Measurements from ENCODE around the gene FBXO46. TPM values are rescaled to one million over a fixed set of nuclear protein-coding genes. Genes with fewer than 3 reads are reported as not detected.

Gene FBXO46
- total RNA-seq, 5 donors from 2014 or later (not counting 1 experiment from before 2014, with no cell fraction given) = 27.9 to 48.3 (median 38.0) TPM

GRCh38 chr19:45767410-45767880, 36.7 kb upstream of the FBXO46 start:
- no peak overlapping the region for H3K27ac ChIP-seq (ENCODE audit: low read length)
- no peak for ATAC-seq (replicated peaks in 1 of 4)

GRCh38 chr19:45766869-45767346, 36.2 kb upstream of the FBXO46 start:
- Mint-ChIP-seq H3K9me3 (no peaks in the 10 kb centered on the region), H3K4me1 (peaks cover 9 to 16% (median 11%) of the 10 kb centered on the region in 3 donors), H3K27me3 (peaks cover 8 to 22% of the 10 kb centered on the region in 2 donors), H3K27ac (no peak overlapping the region), H3K36me3 (no peaks in the 10 kb centered on the region), H3K4me3 (peak overlapping the region; percentile 43 to 90 (median 44))
- Histone ChIP-seq H3K27me3 (replicated peaks in 1 of 2; ENCODE audit: control insufficient read depth in 2 of 2, extremely low read depth in 1 of 2, insufficient read depth in 2 of 2, low read length in 1 of 2) (peaks cover 0 to 69% of the 10 kb centered on the region in 2 experiments), H3K9me3 (no peaks in the 10 kb centered on the region), H3K27ac (ENCODE audit: low read length) (no peak overlapping the region), H3K4me3 (ENCODE audit: control insufficient read depth in 1 of 2, extremely low read depth in 1 of 2, low read length in 1 of 2) (no peak overlapping the region), H3K36me3 (ENCODE audit: control insufficient read depth in 2 of 2, extremely low read depth in 1 of 2, insufficient read depth in 1 of 2, low read length in 1 of 2) (no peaks in the 10 kb centered on the region), H3K4me1 (ENCODE audit: control insufficient read depth in 1 of 2, extremely low read depth in 1 of 2, insufficient read depth in 2 of 2, low read length in 2 of 2) (peaks cover 2 to 35% of the 10 kb centered on the region in 2 experiments)
- DNase-seq (no peak), ATAC-seq (replicated peaks in 1 of 4) (no peak)
- ChIA-PET POLR2A (no interaction called here), CTCF (interaction anchor here in 1 of 2 donors (0.6 kb wide), 1 partner anchor 15 kb away, joined by 3 read pairs; no protein-coding TSS in a partner anchor)
- WGBS (ENCODE audit: insufficient coverage) = 92% methylated on average over 24 of the region's 24 CpGs

More at GRCh38 chr19:45767410-45767880, 36.7 kb upstream of the FBXO46 start:
- peaks cover 8 to 20% of the 10 kb centered on the region in 2 donors for H3K27me3 Mint-ChIP-seq
- H3K27me3 ChIP-seq (replicated peaks in 1 of 2; ENCODE audit: control insufficient read depth in 2 of 2, extremely low read depth in 1 of 2, insufficient read depth in 2 of 2, low read length in 1 of 2) = peaks cover 0 to 66% of the 10 kb centered on the region in 2 experiments
- no peaks in the 10 kb centered on the region for H3K9me3 ChIP-seq
- H3K27ac Mint-ChIP-seq = no peak overlapping the region
- ChIA-PET CTCF (interaction anchor here in 1 of 2 donors (0.6 kb wide), 1 partner anchor 16 kb away, joined by 3 read pairs; no protein-coding TSS in a partner anchor), POLR2A (no interaction called here)
- no peak for DNase-seq
- peaks cover 9 to 20% (median 11%) of the 10 kb centered on the region in 3 donors for H3K4me1 Mint-ChIP-seq
- peak overlapping the region in 1 of 2 donors; percentile 34 for H3K4me3 ChIP-seq (ENCODE audit: control insufficient read depth in 1 of 2, extremely low read depth in 1 of 2, low read length in 1 of 2)
- H3K4me1 ChIP-seq (ENCODE audit: control insufficient read depth in 1 of 2, extremely low read depth in 1 of 2, insufficient read depth in 2 of 2, low read length in 2 of 2) = peaks cover 2 to 35% of the 10 kb centered on the region in 2 experiments
- H3K36me3 ChIP-seq (ENCODE audit: control insufficient read depth in 2 of 2, extremely low read depth in 1 of 2, insufficient read depth in 1 of 2, low read length in 1 of 2) = no peaks in the 10 kb centered on the region
- no peaks in the 10 kb centered on the region for H3K36me3 Mint-ChIP-seq
- peak overlapping the region; percentile 43 to 90 (median 44) for H3K4me3 Mint-ChIP-seq
- H3K9me3 Mint-ChIP-seq = no peaks in the 10 kb centered on the region
- 50% methylated on average over 16 of the region's 31 CpGs for WGBS (ENCODE audit: insufficient coverage)

GRCh38 chr19:45766296-45766868, 35.7 kb upstream of the FBXO46 start:
- no peaks in the 10 kb centered on the region for H3K9me3 Mint-ChIP-seq
- H3K4me3 Mint-ChIP-seq = peak overlapping the region in 1 of 3 donors; percentile 51
- WGBS (ENCODE audit: insufficient coverage) = 92% methylated on average over 14 of the region's 17 CpGs
- no peaks in the 10 kb centered on the region for H3K36me3 Mint-ChIP-seq
- ChIA-PET POLR2A (no interaction called here), CTCF (no interaction called here)
- Histone ChIP-seq H3K27me3 (replicated peaks in 1 of 2; ENCODE audit: control insufficient read depth in 2 of 2, extremely low read depth in 1 of 2, insufficient read depth in 2 of 2, low read length in 1 of 2) (peaks cover 0 to 73% of the 10 kb centered on the region in 2 experiments), H3K4me3 (ENCODE audit: control insufficient read depth in 1 of 2, extremely low read depth in 1 of 2, low read length in 1 of 2) (no peak overlapping the region), H3K27ac (ENCODE audit: low read length) (no peak overlapping the region), H3K9me3 (no peaks in the 10 kb centered on the region), H3K4me1 (ENCODE audit: control insufficient read depth in 1 of 2, extremely low read depth in 1 of 2, insufficient read depth in 2 of 2, low read length in 2 of 2) (peaks cover 2 to 35% of the 10 kb centered on the region in 2 experiments), H3K36me3 (ENCODE audit: control insufficient read depth in 2 of 2, extremely low read depth in 1 of 2, insufficient read depth in 1 of 2, low read length in 1 of 2) (no peaks in the 10 kb centered on the region)
- no peak overlapping the region for H3K27ac Mint-ChIP-seq
- H3K27me3 Mint-ChIP-seq = peaks cover 8 to 22% of the 10 kb centered on the region in 2 donors
- H3K4me1 Mint-ChIP-seq = peaks cover 9 to 16% (median 11%) of the 10 kb centered on the region in 3 donors
- ATAC-seq (replicated peaks in 1 of 4) = no peak
- DNase-seq = no peak

- Histone ChIP-seq H3K9me3 (no peaks in the 10 kb centered on the region), H3K4me1 (ENCODE audit: control insufficient read depth in 1 of 2, extremely low read depth in 1 of 2, insufficient read depth in 2 of 2, low read length in 2 of 2) (peaks cover 2 to 31% of the 10 kb centered on the region in 2 experiments), H3K27me3 (replicated peaks in 1 of 2; ENCODE audit: control insufficient read depth in 2 of 2, extremely low read depth in 1 of 2, insufficient read depth in 2 of 2, low read length in 1 of 2) (peaks cover 0 to 73% of the 10 kb centered on the region in 2 experiments), H3K27ac (ENCODE audit: low read length) (no peak overlapping the region), H3K4me3 (ENCODE audit: control insufficient read depth in 1 of 2, extremely low read depth in 1 of 2, low read length in 1 of 2) (no peak overlapping the region), H3K36me3 (ENCODE audit: control insufficient read depth in 2 of 2, extremely low read depth in 1 of 2, insufficient read depth in 1 of 2, low read length in 1 of 2) (no peaks in the 10 kb centered on the region)
- Mint-ChIP-seq H3K27me3 (peaks cover 8 to 22% of the 10 kb centered on the region in 2 donors), H3K4me1 (peaks cover 5 to 12% (median 8%) of the 10 kb centered on the region in 3 donors), H3K4me3 (peak overlapping the region in 1 of 3 donors; percentile 51), H3K36me3 (no peaks in the 10 kb centered on the region), H3K27ac (no peak overlapping the region), H3K9me3 (no peaks in the 10 kb centered on the region)
- DNase-seq (no peak), ATAC-seq (replicated peaks in 1 of 4) (no peak)
- CTCF ChIA-PET = no interaction called here
- 83% methylated on average over 22 of the region's 23 CpGs for WGBS (ENCODE audit: insufficient coverage)
- POLR2A ChIA-PET = no interaction called here
Observed at GRCh38 chr19:45765702-45766295, 35.1 kb upstream of the FBXO46 start.

GRCh38 chr19:45764945-45765701, 34.4 kb upstream of the FBXO46 start:
- Mint-ChIP-seq H3K4me3 (peak overlapping the region in 1 of 3 donors; percentile 51), H3K36me3 (no peaks in the 10 kb centered on the region), H3K27ac (peak overlapping the region in 1 of 2 donors; percentile 36), H3K4me1 (peaks cover 5 to 8% (median 7%) of the 10 kb centered on the region in 3 donors), H3K9me3 (no peaks in the 10 kb centered on the region), H3K27me3 (peaks cover 8 to 22% of the 10 kb centered on the region in 2 donors)
- no peak for DNase-seq
- POLR2A ChIA-PET = no interaction called here
- Histone ChIP-seq H3K4me1 (ENCODE audit: control insufficient read depth in 1 of 2, extremely low read depth in 1 of 2, insufficient read depth in 2 of 2, low read length in 2 of 2) (peaks cover 0 to 24% of the 10 kb centered on the region in 2 experiments), H3K27ac (ENCODE audit: low read length) (no peak overlapping the region), H3K4me3 (ENCODE audit: control insufficient read depth in 1 of 2, extremely low read depth in 1 of 2, low read length in 1 of 2) (no peak overlapping the region), H3K27me3 (replicated peaks in 1 of 2; ENCODE audit: control insufficient read depth in 2 of 2, extremely low read depth in 1 of 2, insufficient read depth in 2 of 2, low read length in 1 of 2) (peaks cover 0 to 75% of the 10 kb centered on the region in 2 experiments), H3K36me3 (ENCODE audit: control insufficient read depth in 2 of 2, extremely low read depth in 1 of 2, insufficient read depth in 1 of 2, low read length in 1 of 2) (no peaks in the 10 kb centered on the region), H3K9me3 (no peaks in the 10 kb centered on the region)
- no peak for ATAC-seq (replicated peaks in 1 of 4)
- 71% methylated on average over 16 of the region's 21 CpGs for WGBS (ENCODE audit: insufficient coverage)
- CTCF ChIA-PET = interaction anchor here in 1 of 2 donors (0.6 kb wide), 1 partner anchor 48 kb away, joined by 6 read pairs; no protein-coding TSS in a partner anchor

GRCh38 chr19:45764475-45764874, 33.8 kb upstream of the FBXO46 start:
- ChIA-PET CTCF (no interaction called here), POLR2A (no interaction called here)
- Mint-ChIP-seq H3K27ac (no peak overlapping the region), H3K36me3 (no peaks in the 10 kb centered on the region), H3K27me3 (peaks cover 8 to 23% of the 10 kb centered on the region in 2 donors), H3K4me1 (peaks cover 1 to 5% (median 4%) of the 10 kb centered on the region in 3 donors), H3K4me3 (peak overlapping the region in 1 of 3 donors; percentile 17), H3K9me3 (no peaks in the 10 kb centered on the region)
- H3K4me1 ChIP-seq (ENCODE audit: control insufficient read depth in 1 of 2, extremely low read depth in 1 of 2, insufficient read depth in 2 of 2, low read length in 2 of 2) = peaks cover 0 to 17% of the 10 kb centered on the region in 2 experiments
- ATAC-seq (replicated peaks in 1 of 4) (no peak), DNase-seq (no peak)
- H3K27ac ChIP-seq (ENCODE audit: low read length) = no peak overlapping the region
- H3K4me3 ChIP-seq (ENCODE audit: control insufficient read depth in 1 of 2, extremely low read depth in 1 of 2, low read length in 1 of 2) = no peak overlapping the region
- WGBS (ENCODE audit: insufficient coverage) = 92% methylated on average over 2 of the region's 6 CpGs
- no peaks in the 10 kb centered on the region for H3K36me3 ChIP-seq (ENCODE audit: control insufficient read depth in 2 of 2, extremely low read depth in 1 of 2, insufficient read depth in 1 of 2, low read length in 1 of 2)
- H3K27me3 ChIP-seq (replicated peaks in 1 of 2; ENCODE audit: control insufficient read depth in 2 of 2, extremely low read depth in 1 of 2, insufficient read depth in 2 of 2, low read length in 1 of 2) = peaks cover 0 to 77% of the 10 kb centered on the region in 2 experiments
- H3K9me3 ChIP-seq = no peaks in the 10 kb centered on the region

All from T-cell (primary cell).